ENCODE results near the gene RHO.
"Not testable (repeated sequence)": the region's sequence is repeated elsewhere in the genome, so short reads cannot be mapped to it uniquely, and the experiment has no call there.

RHO gene

DNA sequence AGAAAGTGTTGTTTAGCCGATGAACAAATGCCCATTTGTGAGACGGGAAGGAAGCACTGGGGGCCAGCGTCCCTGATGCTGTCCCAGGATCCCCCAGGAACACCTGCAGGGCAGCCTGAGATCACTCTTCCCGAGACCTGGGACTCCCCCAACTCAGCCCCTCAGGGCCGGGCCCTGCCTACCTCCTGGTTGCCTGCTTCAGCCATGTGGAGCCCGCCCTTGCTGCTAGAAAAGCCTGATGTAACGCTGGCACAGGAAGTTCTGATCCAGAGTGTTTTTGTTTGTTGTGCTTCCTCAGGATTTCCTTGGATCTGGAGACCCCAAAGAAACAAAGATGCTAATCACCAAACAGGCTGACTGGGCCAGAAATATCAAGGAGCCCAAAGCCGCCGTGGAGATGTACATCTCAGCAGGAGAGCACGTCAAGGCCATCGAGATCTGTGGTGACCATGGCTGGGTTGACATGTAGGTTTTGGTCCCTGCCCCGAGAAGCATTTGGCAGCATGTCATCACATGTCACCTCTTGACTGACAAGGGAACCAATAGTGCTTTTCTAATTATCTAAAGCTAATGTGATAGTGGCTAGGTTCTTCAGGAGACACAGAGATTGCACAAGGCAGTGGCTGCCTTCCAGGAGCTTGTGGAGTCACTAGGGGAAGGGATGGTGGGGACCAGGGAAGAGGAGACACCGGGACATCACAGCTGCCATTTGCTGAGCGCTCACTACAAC lies 28.7 kb upstream of the RHO start:
- H3K4me3 ChIP-seq (ENCODE audit: low read depth, low read length) = not testable (repeated sequence)

GRCh38 chr3:129500334-129500658 lies 28.1 kb upstream of the RHO start:
- H3K4me3 ChIP-seq (ENCODE audit: low read depth, low read length) = no peak overlapping the region
- TF ChIP-seq CTCF (IDR thresholded peaks at IDR 0.05; ENCODE audit: borderline replicate concordance, insufficient read depth, low read depth, low read length) = no peak

DNA sequence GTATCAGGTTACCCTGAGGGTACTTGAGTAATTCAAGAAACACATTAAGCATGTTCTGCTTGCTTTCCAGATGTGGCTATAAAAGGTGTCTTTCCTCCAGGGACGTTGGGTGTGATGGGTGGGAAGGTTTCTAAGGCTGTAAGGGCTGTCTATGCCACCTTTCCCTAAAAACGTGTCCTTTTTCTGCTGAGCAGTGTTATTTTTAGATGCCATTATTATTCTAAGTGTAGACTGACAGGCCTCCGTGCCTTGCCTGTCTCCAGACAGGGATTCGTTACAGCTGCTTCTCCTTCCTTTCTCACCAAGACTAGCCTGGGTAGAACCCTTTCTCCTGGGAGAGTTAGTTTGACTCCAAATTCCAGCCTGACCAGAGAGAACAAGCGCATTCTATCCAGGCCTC lies 26.8 kb upstream of the RHO start:
- H3K4me3 ChIP-seq (ENCODE audit: low read depth, low read length) = no peak overlapping the region
- TF ChIP-seq CTCF (IDR thresholded peaks at IDR 0.05; ENCODE audit: borderline replicate concordance, insufficient read depth, low read depth, low read length) = no peak

DNA sequence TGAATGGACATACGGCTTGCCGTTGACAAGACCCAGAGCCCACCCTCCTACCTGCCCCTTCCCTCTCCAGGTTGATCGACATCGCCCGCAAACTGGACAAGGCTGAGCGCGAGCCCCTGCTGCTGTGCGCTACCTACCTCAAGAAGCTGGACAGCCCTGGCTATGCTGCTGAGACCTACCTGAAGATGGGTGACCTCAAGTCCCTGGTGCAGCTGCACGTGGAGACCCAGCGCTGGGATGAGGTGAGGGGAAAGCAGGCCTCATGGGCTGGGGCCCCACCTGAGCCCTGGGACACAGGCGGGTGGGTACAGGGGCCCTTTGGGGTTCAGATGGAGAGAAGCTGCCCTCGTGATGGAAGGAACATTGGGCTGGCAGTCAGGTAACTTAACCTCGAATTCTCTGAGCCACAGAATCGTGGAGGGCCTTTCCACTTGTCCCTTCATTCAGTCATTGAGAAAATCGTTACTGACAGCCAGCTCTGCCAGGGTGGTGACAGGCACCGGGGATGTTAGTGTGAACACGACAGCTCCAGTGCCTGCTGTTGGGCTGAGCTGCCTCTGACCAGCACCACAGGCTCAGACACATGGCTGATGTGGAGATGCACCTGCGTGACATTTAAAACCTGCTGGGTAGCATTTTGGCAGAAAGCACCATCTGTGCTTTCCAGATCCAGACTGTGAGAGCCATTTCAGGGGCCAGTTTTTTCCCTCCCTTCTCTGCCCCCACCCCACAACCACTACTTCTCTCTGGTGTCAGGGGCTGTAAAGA lies 25.6 kb upstream of the RHO start:
- no peak overlapping the region for H3K4me3 ChIP-seq (ENCODE audit: low read depth, low read length)
- no peak for TF ChIP-seq CTCF (IDR thresholded peaks at IDR 0.05; ENCODE audit: borderline replicate concordance, insufficient read depth, low read depth, low read length)

GRCh38 chr3:129503471-129504291 lies 24.8 kb upstream of the RHO start:
- TF ChIP-seq CTCF (IDR thresholded peaks at IDR 0.05; ENCODE audit: borderline replicate concordance, insufficient read depth, low read depth, low read length) = no peak

DNA sequence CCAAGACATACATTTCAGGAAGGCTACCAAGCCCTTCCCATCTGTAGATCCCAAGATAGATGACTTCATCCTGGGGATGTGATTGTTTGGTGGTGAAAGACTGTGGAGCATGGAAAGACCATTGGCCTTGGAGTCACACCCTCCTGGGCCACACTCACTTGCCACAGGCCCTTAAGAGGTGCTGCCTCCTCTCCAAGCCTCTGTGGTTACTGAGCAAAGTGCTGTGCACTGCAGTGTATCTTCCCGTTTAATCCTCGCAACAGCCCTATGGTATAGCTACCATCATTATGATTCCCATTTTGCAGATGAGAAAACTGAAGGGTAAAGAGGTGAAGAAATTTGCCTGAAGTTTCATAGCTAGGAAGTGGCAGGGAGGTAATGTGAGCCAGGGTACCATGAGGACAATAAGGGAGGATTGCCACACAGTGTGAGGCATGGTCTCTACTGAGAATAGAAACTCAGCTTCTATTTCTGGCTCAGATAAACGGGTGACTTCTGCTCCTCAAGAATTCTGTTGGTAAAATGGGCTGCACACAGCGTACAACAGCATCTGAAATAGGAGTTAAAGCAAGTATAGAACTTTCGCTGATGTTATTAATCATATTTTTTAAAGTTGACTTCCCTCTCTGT lies 23.9 kb upstream of the RHO start:
- no peak overlapping the region for H3K4me3 ChIP-seq (ENCODE audit: low read depth, low read length)
- TF ChIP-seq CTCF (IDR thresholded peaks at IDR 0.05; ENCODE audit: borderline replicate concordance, insufficient read depth, low read depth, low read length) = no peak

More at GRCh38 chr3:129503471-129504291, 24.8 kb upstream of the RHO start:
- H3K4me3 ChIP-seq (ENCODE audit: low read depth, low read length) = no peak overlapping the region

- TF ChIP-seq CTCF (IDR thresholded peaks at IDR 0.05; ENCODE audit: borderline replicate concordance, insufficient read depth, low read depth, low read length) = no peak
Measured at GRCh38 chr3:129505341-129505740, 23.1 kb upstream of the RHO start.

More at GRCh38 chr3:129505341-129505740, 23.1 kb upstream of the RHO start:
- H3K4me3 ChIP-seq (ENCODE audit: low read depth, low read length) = no peak overlapping the region

All from GM12875 (cell line).